Endothelial cell of umbilical vein (primary cell): ENCODE results near the gene PRKCB.

Experiments used
- CTCF ChIP-seq, 2 donors: IDR thresholded peaks; 1 replicate in 1 of 2; 2 replicates in 1 of 2; pipeline ENCODE4 v1.5.1; 2011; ENCODE audit warnings: low read length in 2 of 2, mild to moderate bottlenecking in 2 of 2, moderate library complexity in 2 of 2, control low read depth in 1 of 2, inconsistent platforms in 1 of 2, low read depth in 1 of 2; ENCODE audit not compliant: insufficient read depth in 1 of 2; ENCODE audit errors: extremely low read depth in 1 of 2
- EZH2 ChIP-seq: IDR thresholded peaks from 2 replicates; pipeline ENCODE4 v1.6.1; 2012; ENCODE audit warnings: borderline replicate concordance, low read depth, mild to moderate bottlenecking, moderate library complexity, low read length, inconsistent platforms; ENCODE audit not compliant: severe bottlenecking
- FOS ChIP-seq: IDR thresholded peaks from 2 replicates; pipeline ENCODE4 v1.6.1; 2011; ENCODE audit warnings: mild to moderate bottlenecking, low read length, moderate library complexity, borderline replicate concordance; ENCODE audit not compliant: insufficient read depth
- GATA2 ChIP-seq: IDR thresholded peaks from 2 replicates; pipeline ENCODE4 v1.7.0; 2011; ENCODE audit warnings: low read depth, mild to moderate bottlenecking, moderate library complexity, mixed read lengths, low read length; ENCODE audit not compliant: insufficient read length, insufficient read depth
- JUN ChIP-seq: IDR thresholded peaks from 2 replicates; pipeline ENCODE4 v1.6.1; 2011; ENCODE audit warnings: borderline replicate concordance, low read depth; ENCODE audit not compliant: insufficient read length, insufficient read depth
- MAX ChIP-seq: IDR thresholded peaks from 2 replicates; pipeline ENCODE4 v1.6.1; 2011; ENCODE audit not compliant: insufficient read depth, insufficient read length
- MYC ChIP-seq: IDR thresholded peaks from one replicate; pipeline ENCODE4 v1.6.1; 2011; ENCODE audit warnings: mild to moderate bottlenecking, low read depth, low read length
- POLR2A ChIP-seq: IDR thresholded peaks from 2 replicates; pipeline ENCODE4 v1.6.1; 2012; ENCODE audit warnings: low read depth, mild to moderate bottlenecking, control low read depth, low read length
- POLR2AphosphoS5 ChIP-seq: IDR thresholded peaks from 2 replicates; pipeline ENCODE4 v1.6.1; 2012; ENCODE audit warnings: low read depth, mild to moderate bottlenecking, control low read depth, low read length, moderate library complexity; ENCODE audit not compliant: insufficient read depth

GRCh38 chr16:23920899-23921298, 85.1 kb downstream of the PRKCB start:
- TF ChIP-seq MYC (no peak), GATA2 (no peak), CTCF (IDR thresholded peaks at IDR 0.05; ENCODE audit: extremely low read depth in 1 of 2, insufficient read depth in 1 of 2, low read depth in 1 of 2, low read length in 2 of 2) (no peak), EZH2 (no peak), POLR2AphosphoS5 (no peak), MAX (no peak), POLR2A (no peak), JUN (no peak), FOS (no peak)
